Measurements from ENCODE around the gene CANT1. TPM values are rescaled to one million over a fixed set of nuclear protein-coding genes. Genes with fewer than 3 reads are reported as not detected.

Gene CANT1
- total RNA-seq, 1 donor from 2014 or later: 66.3 TPM

- no peaks in the 10 kb centered on the region for H3K27me3 Mint-ChIP-seq
Measured at GRCh38 chr17:79005063-79005861, 4.3 kb downstream of the CANT1 start.

DNA sequence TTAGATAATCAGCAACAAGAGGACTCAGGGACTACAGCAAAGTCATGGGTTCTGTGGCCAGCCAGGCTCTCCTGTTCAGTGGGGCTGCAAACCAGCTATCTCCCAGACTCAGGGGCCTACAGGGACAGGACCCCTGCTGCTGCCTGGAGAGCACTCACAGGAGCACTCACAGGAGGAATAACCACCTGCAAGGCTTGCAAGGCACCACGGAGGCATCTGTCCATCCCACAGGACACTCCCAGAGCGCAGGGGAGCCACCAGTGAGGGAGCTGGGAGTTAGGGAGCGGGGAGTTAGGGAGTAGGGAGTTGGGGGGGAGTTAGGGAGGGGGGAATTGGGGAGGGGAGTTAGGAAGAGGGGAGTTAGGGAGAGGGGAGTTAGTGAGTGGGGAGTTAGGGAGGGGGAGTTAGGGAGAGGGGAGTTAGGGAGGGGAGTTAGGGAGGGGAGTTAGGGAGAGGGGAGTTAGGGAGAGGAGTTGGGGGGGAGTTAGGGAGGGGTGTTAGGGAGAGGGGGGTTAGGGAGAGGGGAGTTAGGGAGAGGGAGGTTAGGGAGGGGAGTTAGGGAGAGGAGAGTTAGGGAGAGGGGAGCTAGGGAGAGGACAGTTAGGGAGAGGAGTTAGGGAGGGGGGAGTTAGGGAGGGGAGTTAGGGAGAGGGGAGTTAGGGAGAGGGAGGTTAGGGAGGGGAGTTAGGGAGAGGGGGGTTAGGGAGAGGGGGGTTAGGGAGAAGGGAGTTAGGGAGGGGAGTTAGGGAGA is 5.7 kb downstream of the CANT1 start:
- DNase-seq (ENCODE audit: low spot score, unreplicated experiment): no peak
- no peaks in the 10 kb centered on the region for H3K9me3 Mint-ChIP-seq (ENCODE audit: low read depth)
- no peaks in the 10 kb centered on the region for H3K27me3 Mint-ChIP-seq
- H3K4me3 Mint-ChIP-seq (ENCODE audit: low read depth): no peak overlapping the region
- no peak overlapping the region for H3K27ac Mint-ChIP-seq
- peaks cover 4% of the 10 kb centered on the region for H3K36me3 Mint-ChIP-seq (ENCODE audit: insufficient read depth)
- H3K4me1 Mint-ChIP-seq (ENCODE audit: low read depth): peaks cover 6% of the 10 kb centered on the region
- TF ChIP-seq, protein P1, sequence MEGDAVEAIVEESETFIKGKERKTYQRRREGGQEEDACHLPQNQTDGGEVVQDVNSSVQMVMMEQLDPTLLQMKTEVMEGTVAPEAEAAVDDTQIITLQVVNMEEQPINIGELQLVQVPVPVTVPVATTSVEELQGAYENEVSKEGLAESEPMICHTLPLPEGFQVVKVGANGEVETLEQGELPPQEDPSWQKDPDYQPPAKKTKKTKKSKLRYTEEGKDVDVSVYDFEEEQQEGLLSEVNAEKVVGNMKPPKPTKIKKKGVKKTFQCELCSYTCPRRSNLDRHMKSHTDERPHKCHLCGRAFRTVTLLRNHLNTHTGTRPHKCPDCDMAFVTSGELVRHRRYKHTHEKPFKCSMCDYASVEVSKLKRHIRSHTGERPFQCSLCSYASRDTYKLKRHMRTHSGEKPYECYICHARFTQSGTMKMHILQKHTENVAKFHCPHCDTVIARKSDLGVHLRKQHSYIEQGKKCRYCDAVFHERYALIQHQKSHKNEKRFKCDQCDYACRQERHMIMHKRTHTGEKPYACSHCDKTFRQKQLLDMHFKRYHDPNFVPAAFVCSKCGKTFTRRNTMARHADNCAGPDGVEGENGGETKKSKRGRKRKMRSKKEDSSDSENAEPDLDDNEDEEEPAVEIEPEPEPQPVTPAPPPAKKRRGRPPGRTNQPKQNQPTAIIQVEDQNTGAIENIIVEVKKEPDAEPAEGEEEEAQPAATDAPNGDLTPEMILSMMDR (IDR thresholded peaks at IDR 0.05; ENCODE audit: unreplicated experiment): no peak

More at GRCh38 chr17:79005063-79005861, 4.3 kb downstream of the CANT1 start:
- H3K36me3 Mint-ChIP-seq (ENCODE audit: insufficient read depth): peaks cover 1% of the 10 kb centered on the region
- H3K9me3 Mint-ChIP-seq (ENCODE audit: low read depth): no peaks in the 10 kb centered on the region
- no peak overlapping the region for H3K27ac Mint-ChIP-seq
- no peak for DNase-seq (ENCODE audit: low spot score, unreplicated experiment)
- TF ChIP-seq, protein P1 (IDR thresholded peaks at IDR 0.05; ENCODE audit: unreplicated experiment): no peak
- H3K4me3 Mint-ChIP-seq (ENCODE audit: low read depth): no peak overlapping the region
- H3K4me1 Mint-ChIP-seq (ENCODE audit: low read depth): peaks cover 14% of the 10 kb centered on the region

DNA sequence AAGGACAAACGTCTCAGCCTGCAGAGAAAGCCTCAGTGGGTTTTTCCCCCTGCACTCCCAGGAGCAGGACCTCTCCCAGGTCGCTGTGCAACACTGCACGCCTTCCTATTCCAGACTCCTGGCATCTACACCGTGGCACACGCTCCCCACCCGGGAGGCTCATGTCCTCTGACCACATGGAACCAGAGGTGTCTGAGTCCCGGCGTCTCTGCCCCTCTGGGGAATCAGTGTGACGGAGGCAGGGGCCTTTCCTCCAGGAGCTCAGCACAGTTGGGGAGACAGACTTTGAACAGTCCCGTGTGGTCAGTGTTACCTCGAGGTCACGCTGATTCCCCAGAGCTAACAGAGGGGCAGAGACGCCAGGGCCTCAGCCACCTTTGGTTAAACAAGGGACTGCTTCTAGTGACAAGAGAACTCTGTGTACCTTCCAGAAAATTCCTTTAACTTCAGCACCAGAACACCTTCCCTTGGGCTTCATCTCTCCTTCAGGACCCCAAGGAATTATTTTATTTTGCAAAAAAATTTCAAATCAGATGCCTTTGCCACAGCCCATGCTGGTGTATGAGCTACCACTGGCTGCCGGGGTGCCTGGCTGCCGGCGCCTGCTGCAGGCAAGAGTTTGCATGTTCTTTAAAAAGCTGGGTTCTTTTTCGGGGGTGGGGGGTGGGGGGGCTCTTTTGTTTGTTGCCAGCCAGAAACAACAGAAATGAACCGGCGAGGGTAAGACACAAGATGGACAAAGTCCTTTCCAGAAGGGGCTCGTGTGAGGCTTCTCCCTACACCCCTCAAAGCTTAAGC is 6.6 kb downstream of the CANT1 start:
- H3K36me3 Mint-ChIP-seq (ENCODE audit: insufficient read depth): peaks cover 4% of the 10 kb centered on the region
- TF ChIP-seq, protein P1 (IDR thresholded peaks at IDR 0.05; ENCODE audit: unreplicated experiment): no peak
- no peaks in the 10 kb centered on the region for H3K27me3 Mint-ChIP-seq
- H3K9me3 Mint-ChIP-seq (ENCODE audit: low read depth): no peaks in the 10 kb centered on the region
- no peak overlapping the region for H3K27ac Mint-ChIP-seq
- H3K4me3 Mint-ChIP-seq (ENCODE audit: low read depth): no peak overlapping the region
- H3K4me1 Mint-ChIP-seq (ENCODE audit: low read depth): no peaks in the 10 kb centered on the region
- DNase-seq (ENCODE audit: low spot score, unreplicated experiment): no peak

DNA sequence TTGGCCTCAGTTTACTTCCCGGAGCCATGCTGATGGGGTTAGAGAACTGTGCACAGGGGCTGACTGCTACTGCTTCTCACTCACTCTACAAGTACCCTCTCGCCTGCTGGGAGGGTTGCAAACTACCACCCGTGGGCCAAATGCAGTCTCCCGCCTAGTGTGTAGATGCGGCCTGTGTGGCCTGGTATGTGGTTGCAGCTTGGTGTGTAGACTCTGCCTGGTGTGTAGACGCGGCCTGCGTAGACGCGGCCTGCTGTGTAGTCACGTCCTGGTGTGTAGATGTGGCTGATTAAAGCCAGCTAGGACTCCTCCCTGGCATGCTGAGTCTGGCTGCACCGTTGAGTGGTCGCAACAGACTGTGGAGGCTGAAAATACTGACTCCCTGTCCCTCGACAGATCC is 7.3 kb downstream of the CANT1 start:
- Mint-ChIP-seq H3K9me3 (ENCODE audit: low read depth) (no peaks in the 10 kb centered on the region), H3K4me1 (ENCODE audit: low read depth) (no peaks in the 10 kb centered on the region), H3K27ac (no peak overlapping the region), H3K36me3 (ENCODE audit: insufficient read depth) (peaks cover 4% of the 10 kb centered on the region), H3K4me3 (ENCODE audit: low read depth) (no peak overlapping the region), H3K27me3 (no peaks in the 10 kb centered on the region)
- TF ChIP-seq, protein P1 (IDR thresholded peaks at IDR 0.05; ENCODE audit: unreplicated experiment): no peak
- no peak for DNase-seq (ENCODE audit: low spot score, unreplicated experiment)

All from progenitor cell of endocrine pancreas (in vitro differentiated cells).